Kidney (tissue), 14 donors: ENCODE results near the gene MATN1. TPM values are rescaled to one million over a fixed set of nuclear protein-coding genes. Genes with fewer than 3 reads are reported as not detected.

Experiments
- DNase-seq, 5 donors: peaks; one replicate each; pipeline ENCODE4 v3.0.0-alpha.2; 2013 to 2020
- FAIRE-seq: peaks from 2 replicates; lab custom pipeline; 2012; peaks lifted over from hg19 to GRCh38; lab: Jason Lieb, UNC
- H3K27ac ChIP-seq, 2 donors: one replicate each; pipeline ENCODE4 v1.7.0; 2013; ENCODE audit warnings: low read depth in 2 of 2, low read length in 2 of 2, inconsistent platforms in 1 of 2
- H3K27me3 ChIP-seq: one replicate; pipeline ENCODE4 v1.7.1; 2013; ENCODE audit warnings: low read length, inconsistent platforms; ENCODE audit not compliant: control insufficient read depth, insufficient read depth
- H3K36me3 ChIP-seq, 3 donors: one replicate each; pipeline versions ENCODE4 v1.7.0 to v1.7.1; 2013; ENCODE audit warnings: low read length in 3 of 3, control low read depth in 1 of 3, inconsistent platforms in 1 of 3; ENCODE audit not compliant: insufficient read depth in 3 of 3, control insufficient read depth in 2 of 3
- H3K4me1 ChIP-seq, 3 donors: one replicate each; pipeline versions ENCODE4 v1.7.0 to v1.7.1; 2013; ENCODE audit warnings: low read length in 3 of 3, inconsistent platforms in 1 of 3, low read depth in 1 of 3; ENCODE audit not compliant: control insufficient read depth in 2 of 3, insufficient read depth in 2 of 3
- H3K4me3 ChIP-seq, 3 donors: one replicate each; pipeline versions ENCODE4 v1.7.0 to v1.8.1; 2013; ENCODE audit warnings: low read length in 3 of 3, control low read depth in 1 of 3, inconsistent platforms in 1 of 3
- H3K9ac ChIP-seq, 3 donors: one replicate each; pipeline versions ENCODE4 v1.7.0 to v1.7.1; 2013; ENCODE audit warnings: low read length in 3 of 3, control low read depth in 1 of 3, inconsistent platforms in 1 of 3
- H3K9me3 ChIP-seq, 3 donors: one replicate each; pipeline versions ENCODE4 v1.7.0 to v1.7.1; 2013; ENCODE audit warnings: low read length in 3 of 3, control low read depth in 1 of 3, inconsistent platforms in 1 of 3; ENCODE audit not compliant: control insufficient read depth in 2 of 3, insufficient read depth in 1 of 3
- CTCF ChIP-seq: IDR thresholded peaks from 3 replicates; pipeline ENCODE4 v1.5.1; 2012; ENCODE audit warnings: mild to moderate bottlenecking, moderate library complexity, borderline replicate concordance; ENCODE audit not compliant: insufficient read depth; ENCODE audit errors: extremely low read depth
- intact Hi-C: fragments of 100-400 bp; cut with DNase I; formaldehyde crosslinking; loops from one replicate; pipeline ENCODE4 v1.11.1; 2022
- polyA plus RNA-seq: library from polyadenylated mRNA; stranded (reverse); fragments of 350-450 nt; fragmentation: Illumina TruSeq; extraction: RNeasy Lipid Tissue Mini Kit (QIAGEN cat#74804); gene quantifications from one replicate; pipeline ENCODE4 v1.2.3, GENCODE V29; 2014; ENCODE audit warnings: low read depth, low replicate concordance; ENCODE audit not compliant: insufficient read depth
- total RNA-seq: library from RNA; stranded (reverse); fragmentation: NEBNext Ultra II Directional; extraction: Animal tissue kit (Norgen Biotek cat#: 25700); gene quantifications from one replicate; pipeline ENCODE4 v1.2.1, GENCODE V29; 2021
- donor health status: control.
- donor health status: control.
- donor health status: control.
- donor health status: control.
- donor health status: control.
- donor health status: DM: yes; HTN: yes; CAD: no.
- donor health status: Normal renal cell carcinoma (clear cell type).

The MATN1 gene
- total and polyA plus RNA-seq, 2 donors from 2014 or later = 0.13 TPM; not detected in 1

GRCh38 chr1:30715216-30715615 is 8.2 kb downstream of the MATN1 start:
- Histone ChIP-seq H3K9me3 (peaks cover 0 to 5% (median 0%) of the 10 kb centered on the region in 3 donors), H3K4me3 (no peak overlapping the region), H3K27me3 (no peaks in the 10 kb centered on the region), H3K9ac (no peak overlapping the region), H3K4me1 (peaks cover 0 to 9% (median 8%) of the 10 kb centered on the region in 3 donors), H3K36me3 (no peaks in the 10 kb centered on the region), H3K27ac (no peak overlapping the region)
- no peak for TF ChIP-seq CTCF
- intact Hi-C loops = no loop called here
- no peak for FAIRE-seq
- DNase-seq = peak in 1 of 5 donors; percentile 65

GRCh38 chr1:30714536-30715090 is 8.8 kb downstream of the MATN1 start:
- Histone ChIP-seq H3K9me3 (peaks cover 0 to 5% (median 0%) of the 10 kb centered on the region in 3 donors), H3K27ac (no peak overlapping the region), H3K9ac (no peak overlapping the region), H3K36me3 (no peaks in the 10 kb centered on the region), H3K4me3 (no peak overlapping the region), H3K27me3 (no peaks in the 10 kb centered on the region), H3K4me1 (peaks cover 0 to 7% (median 7%) of the 10 kb centered on the region in 3 donors)
- intact Hi-C loops = no loop called here
- TF ChIP-seq CTCF = no peak
- FAIRE-seq (no peak), DNase-seq (no peak)

- H3K4me1 ChIP-seq = peaks cover 0 to 2% (median 1%) of the 10 kb centered on the region in 3 donors
- DNase-seq (no peak), FAIRE-seq (no peak)
- no peak overlapping the region for H3K4me3 ChIP-seq
- intact Hi-C loops = no loop called here
- peaks cover 0 to 5% (median 0%) of the 10 kb centered on the region in 3 donors for H3K9me3 ChIP-seq
- no peaks in the 10 kb centered on the region for H3K36me3 ChIP-seq
- no peak for TF ChIP-seq CTCF
- H3K9ac ChIP-seq = no peak overlapping the region
- H3K27me3 ChIP-seq = no peaks in the 10 kb centered on the region
- no peak overlapping the region for H3K27ac ChIP-seq
Observed at GRCh38 chr1:30714025-30714424, 9.4 kb downstream of the MATN1 start.

GRCh38 chr1:30713311-30713710 is 10.1 kb downstream of the MATN1 start:
- Histone ChIP-seq H3K9ac (no peak overlapping the region), H3K36me3 (no peaks in the 10 kb centered on the region), H3K9me3 (peaks cover 0 to 5% (median 0%) of the 10 kb centered on the region in 3 donors), H3K4me1 (no peaks in the 10 kb centered on the region), H3K27me3 (no peaks in the 10 kb centered on the region), H3K4me3 (no peak overlapping the region), H3K27ac (no peak overlapping the region)
- no peak for TF ChIP-seq CTCF
- intact Hi-C loops = no loop called here
- DNase-seq (no peak), FAIRE-seq (no peak)
